D721Med (cell line): ENCODE results near the gene DIS3L2.
A peak's percentile ranks its signal among the peaks of the same experiment; 100 is the strongest.

Source experiments
- DNase-seq: peaks from one replicate; pipeline ENCODE4 v3.0.0; 2011; ENCODE audit warnings: low spot score; ENCODE audit not compliant: insufficient read length
- FAIRE-seq: peaks from 2 replicates; lab custom pipeline; 2011; peaks lifted over from hg19 to GRCh38; lab: Jason Lieb, UNC
- CTCF ChIP-seq: IDR thresholded peaks from 2 replicates; pipeline ENCODE4 v1.5.1; 2012; ENCODE audit warnings: mild to moderate bottlenecking, control low read depth; ENCODE audit not compliant: insufficient read depth; ENCODE audit errors: missing control alignments

Gene DIS3L2

GRCh38 chr2:232286001-232286868 lies 324.7 kb downstream of the DIS3L2 start:
- no peak for TF ChIP-seq CTCF
- DNase-seq (no peak), FAIRE-seq (no peak)

GRCh38 chr2:232287316-232287715 lies 325.8 kb downstream of the DIS3L2 start:
- no peak for DNase-seq

GRCh38 chr2:232288489-232289030 lies 327.0 kb downstream of the DIS3L2 start:
- no peak for TF ChIP-seq CTCF
- FAIRE-seq (no peak), DNase-seq (no peak)

More at GRCh38 chr2:232287316-232287715, 325.8 kb downstream of the DIS3L2 start:
- no peak for FAIRE-seq
- TF ChIP-seq CTCF, result no peak

GRCh38 chr2:232290668-232291067 lies 329.2 kb downstream of the DIS3L2 start:
- FAIRE-seq, result no peak
- no peak for DNase-seq
- no peak for TF ChIP-seq CTCF

- TF ChIP-seq CTCF, result no peak
- no peak for FAIRE-seq
- no peak for DNase-seq
Observed at GRCh38 chr2:232291343-232291742, 329.8 kb downstream of the DIS3L2 start.

- peak; percentile 43 for TF ChIP-seq CTCF
- FAIRE-seq, result no peak
- DNase-seq, result no peak
Observed at GRCh38 chr2:232292395-232293154, 331.1 kb downstream of the DIS3L2 start.

GRCh38 chr2:232293191-232293590 lies 331.7 kb downstream of the DIS3L2 start:
- no peak for TF ChIP-seq CTCF
- DNase-seq, result no peak
- FAIRE-seq, result no peak
